GOT3 (cell line): ENCODE results near the gene DOK7.

ENCODE experiments used
- DNase-seq: peaks from one replicate; lab custom pipeline; 2025; ENCODE audit warnings: mixed read lengths; lab: John Stamatoyannopoulos, UW

DOK7 gene

DNA sequence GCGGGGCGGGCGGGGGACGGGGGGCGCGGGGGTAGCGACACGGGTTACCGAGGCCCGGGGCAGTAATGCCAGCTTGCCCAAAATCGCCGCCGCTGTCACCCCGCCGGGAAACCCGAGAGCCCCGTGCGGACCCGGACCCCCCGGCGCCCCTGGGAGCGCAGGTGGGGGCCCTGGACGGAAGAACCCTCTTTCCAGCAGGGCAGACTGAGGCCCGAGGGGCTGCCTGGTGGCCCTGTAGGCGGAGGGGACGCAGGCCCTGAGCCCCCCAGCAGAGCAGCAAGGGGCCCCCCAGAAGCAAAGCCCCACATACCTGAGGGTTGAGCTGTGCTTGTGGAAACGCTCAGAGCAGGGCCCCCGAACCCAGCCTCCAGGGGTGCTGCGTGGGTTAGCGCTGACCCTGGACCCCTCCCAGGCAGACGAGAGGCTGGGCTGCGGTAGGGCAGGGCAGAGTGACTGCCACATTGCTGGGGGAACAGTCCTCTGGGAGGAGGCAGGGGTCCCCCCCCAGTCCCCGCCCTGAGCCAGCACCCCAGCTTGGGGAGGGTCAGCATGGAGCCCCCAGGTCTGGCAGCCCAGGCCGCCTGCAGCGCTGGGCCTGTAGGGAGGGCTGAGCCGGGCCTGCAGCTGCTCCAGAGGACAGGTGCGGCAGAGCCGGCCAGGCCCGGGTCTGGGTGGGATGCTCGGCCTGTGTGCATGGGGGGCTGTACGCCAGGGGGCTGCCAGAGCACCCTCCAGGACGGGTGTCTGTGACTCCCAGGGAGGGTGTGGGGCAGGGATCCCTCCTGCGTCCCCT is 646 bp downstream of the DOK7 start:
- DNase-seq: no peak

DNA sequence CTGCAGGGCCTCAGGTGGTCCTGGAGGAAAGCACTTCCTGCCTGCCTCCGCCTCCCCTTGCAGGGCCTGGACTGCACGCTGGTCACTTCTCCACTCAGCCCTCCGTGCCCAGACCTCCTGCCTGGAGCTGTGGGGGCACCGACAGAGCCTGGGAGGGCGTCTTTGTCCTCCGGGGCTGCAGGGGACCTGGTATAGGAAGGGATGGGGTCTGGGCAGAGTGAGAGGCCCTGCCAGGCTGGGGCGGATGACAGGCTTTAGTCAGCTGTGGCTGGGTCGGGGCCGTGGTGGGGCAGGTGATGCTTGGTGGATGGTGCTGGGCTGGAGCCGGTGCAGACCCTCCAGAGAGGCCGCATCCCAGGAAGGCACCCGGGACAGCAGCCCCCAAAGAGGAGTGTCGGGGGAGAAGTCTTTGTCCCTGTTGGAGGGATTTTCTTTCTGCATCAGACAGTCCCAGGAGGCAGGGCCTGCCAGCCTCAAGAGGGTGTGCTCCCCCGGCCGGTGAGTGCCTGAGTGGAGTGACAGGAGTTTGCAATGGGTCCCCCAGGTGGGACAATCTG is 1.3 kb downstream of the DOK7 start:
- DNase-seq: no peak

DNA sequence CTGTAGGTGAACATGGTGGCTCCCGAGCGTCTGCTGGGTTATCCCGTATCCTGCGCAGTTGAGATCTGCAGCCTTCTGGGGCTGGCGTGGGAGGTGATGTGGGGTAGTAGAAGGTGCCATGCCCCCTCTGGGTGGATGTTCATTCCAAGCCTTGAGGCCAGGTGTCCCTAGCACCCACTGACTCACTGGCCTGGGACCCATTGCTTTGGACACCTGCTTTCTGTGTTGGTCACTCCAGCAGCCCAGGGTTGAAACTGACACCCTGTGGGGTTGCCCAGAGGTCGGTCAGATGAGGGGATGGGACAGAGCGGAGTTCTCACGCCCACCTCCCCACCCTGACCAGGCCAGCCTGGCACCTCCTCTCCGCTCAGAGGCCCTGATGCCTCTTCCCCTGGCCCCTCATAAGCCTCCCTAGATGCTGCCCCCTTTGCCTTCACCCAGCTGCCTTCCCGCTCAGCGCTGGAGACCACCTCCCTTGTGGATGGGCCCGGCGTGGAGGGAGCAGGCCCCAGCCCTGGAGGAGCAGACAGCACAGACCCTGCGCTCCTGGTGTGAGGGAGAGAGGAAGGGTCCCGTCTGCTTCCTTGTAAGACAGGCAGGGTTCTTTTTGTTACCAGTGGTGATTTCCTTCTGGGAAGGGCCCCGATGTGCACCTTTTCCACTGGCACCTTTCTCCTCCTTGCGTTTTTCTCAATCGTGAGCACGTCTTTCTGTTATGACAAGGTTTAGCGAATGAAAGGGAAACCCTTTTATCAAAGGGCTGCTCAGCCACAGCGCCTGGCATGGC is 2.0 kb downstream of the DOK7 start:
- DNase-seq: no peak

DNA sequence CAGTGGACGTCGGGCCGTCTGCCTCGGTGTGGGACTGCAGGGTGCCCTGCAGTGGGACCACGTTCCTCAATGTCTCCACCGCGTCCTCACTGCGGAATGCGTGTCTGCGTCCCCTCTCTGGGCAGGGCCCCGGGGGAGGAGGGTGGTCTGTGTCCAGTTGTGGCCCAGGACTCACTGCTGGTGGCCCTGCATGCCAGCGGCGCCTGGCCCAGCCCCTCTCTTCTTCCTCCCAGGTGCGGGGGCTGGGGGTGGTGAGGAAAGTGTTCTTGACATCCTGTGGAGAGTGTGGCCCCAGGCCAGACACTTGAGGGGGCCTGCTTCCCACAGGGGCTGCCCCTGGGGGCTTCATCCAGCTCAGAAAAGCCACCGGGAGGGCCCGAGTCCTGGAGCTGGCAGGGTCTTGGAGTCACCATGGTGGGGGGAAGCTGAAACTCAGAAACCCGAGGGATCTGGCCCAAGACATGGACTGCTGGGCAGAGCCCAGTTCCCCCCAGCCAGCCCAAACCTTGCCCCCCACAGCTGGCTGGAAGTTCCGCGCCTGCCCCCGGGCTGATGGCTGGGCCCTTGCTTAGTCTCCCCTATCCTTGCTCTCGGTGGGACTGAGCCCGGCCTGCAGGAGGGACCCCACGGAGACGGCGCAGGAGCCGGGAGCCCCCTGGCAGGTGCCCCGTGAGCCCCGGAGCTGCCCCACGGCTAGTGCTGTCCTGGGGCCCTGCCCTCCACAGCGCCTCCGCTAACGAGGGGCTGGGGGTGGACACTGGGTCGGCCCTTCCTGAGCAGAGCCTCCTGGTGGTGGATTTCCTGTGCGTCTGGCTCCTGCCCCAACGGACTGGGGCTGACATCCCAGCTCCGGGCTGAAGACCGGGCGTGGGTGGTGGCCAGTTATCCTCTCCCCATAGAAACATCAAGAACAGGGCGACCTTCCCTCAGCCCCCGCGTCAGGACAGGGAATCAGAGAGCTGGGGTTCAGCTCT is 2.9 kb downstream of the DOK7 start:
- no peak for DNase-seq

DNA sequence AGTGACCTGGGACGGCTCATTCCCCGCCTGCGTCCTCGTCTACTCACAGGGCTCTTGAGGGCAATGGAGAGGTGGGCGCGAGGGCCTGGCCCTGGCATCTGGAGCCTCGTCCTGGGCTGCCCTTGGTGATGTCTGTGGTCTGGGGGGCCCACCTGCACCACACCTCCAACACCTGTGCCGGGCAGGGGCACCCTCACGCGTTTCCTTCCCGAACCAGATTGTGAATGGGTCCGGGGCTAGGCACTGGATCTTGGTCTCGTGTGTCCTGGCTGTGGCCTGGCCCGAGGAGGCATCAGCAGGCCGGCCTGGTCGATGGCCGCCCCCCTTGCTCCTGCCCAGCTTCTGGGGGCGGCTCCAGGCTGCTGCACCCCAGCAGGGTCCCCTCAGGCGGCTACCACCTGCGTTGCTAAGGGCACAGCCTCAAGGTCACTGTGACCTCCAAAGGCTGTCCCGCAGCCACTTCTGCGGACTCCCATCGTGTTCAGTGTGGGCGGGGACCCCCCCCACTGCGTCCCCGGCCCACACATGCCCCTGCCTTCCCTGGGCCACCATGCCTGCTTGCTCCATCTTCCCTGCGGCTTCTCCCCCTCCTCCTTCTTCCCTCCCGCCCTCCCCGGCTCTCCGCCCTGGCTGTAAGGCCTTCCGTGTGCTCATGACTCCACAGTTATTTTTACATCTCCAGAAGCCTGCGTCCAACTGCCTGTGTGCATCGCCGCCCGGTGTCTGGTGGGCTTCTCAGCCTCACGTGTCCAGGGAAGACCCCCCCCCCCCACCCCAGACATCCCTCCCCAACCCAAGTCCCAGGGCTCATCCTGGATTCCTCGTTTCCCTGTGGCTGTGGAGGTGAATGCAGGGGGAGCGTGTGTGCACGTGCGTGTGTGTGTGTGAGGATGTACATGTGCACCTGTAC is 3.8 kb downstream of the DOK7 start:
- no peak for DNase-seq

DNA sequence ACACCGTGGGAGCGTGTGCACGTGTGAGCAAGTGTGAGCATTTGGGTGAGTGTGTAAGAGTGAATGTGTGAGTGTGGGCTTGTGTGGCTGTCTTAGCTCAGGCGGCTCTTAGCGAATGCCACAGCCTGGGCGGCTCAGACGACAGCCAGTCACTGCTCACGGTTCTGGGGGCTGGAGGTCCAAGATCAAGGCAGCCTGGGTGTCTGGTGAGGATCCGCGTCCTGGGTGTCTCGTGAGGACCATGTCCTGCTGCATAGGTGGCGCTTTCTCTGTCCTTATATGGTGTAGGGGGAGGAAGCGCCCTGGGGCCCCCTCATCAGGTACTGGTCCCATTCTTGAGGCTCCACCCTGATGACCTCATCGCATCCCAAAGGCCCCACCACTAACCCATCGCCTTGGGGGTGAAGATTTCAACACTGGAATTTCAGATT is 4.5 kb downstream of the DOK7 start:
- no peak for DNase-seq

DNA sequence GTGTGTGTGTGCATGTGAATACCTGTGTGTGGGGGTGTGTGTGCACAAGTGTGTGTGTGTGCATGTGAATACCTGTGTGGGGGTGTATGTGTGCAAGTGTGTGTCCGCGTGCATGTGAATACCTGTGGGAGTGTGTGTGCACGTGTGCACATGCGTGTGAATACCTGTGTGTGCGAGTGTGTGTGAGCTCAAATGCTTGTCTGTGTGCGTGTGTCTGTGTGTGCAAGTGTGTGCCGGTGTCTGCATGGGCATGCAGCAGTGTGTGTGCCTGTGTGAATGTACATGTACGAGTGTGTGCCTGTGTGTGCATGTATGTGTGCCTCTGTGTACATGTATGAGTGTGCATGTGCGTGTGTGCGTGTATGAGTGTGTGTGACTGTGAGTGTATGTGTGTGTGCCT is 5.0 kb downstream of the DOK7 start:
- no peak for DNase-seq

DNA sequence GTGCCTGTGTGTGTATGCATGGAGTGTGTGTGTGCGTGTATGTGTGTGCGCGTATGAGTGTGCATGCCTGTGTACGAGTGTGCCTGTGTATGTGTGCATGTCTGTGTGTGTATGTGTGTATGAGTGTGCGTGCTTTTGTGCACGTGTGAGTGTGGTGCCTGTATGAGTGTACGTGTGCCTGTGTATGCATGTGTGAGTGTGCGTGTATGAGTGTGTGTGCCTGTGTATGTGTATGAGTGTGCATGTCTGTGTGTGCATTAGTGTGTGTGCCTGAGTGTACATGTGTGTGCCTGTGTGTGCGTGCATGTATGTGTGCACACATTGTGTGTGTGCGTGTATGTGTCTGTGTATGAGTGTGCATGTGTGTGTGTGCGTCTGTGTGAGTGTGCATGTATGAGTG is 5.7 kb downstream of the DOK7 start:
- DNase-seq: no peak

DNA sequence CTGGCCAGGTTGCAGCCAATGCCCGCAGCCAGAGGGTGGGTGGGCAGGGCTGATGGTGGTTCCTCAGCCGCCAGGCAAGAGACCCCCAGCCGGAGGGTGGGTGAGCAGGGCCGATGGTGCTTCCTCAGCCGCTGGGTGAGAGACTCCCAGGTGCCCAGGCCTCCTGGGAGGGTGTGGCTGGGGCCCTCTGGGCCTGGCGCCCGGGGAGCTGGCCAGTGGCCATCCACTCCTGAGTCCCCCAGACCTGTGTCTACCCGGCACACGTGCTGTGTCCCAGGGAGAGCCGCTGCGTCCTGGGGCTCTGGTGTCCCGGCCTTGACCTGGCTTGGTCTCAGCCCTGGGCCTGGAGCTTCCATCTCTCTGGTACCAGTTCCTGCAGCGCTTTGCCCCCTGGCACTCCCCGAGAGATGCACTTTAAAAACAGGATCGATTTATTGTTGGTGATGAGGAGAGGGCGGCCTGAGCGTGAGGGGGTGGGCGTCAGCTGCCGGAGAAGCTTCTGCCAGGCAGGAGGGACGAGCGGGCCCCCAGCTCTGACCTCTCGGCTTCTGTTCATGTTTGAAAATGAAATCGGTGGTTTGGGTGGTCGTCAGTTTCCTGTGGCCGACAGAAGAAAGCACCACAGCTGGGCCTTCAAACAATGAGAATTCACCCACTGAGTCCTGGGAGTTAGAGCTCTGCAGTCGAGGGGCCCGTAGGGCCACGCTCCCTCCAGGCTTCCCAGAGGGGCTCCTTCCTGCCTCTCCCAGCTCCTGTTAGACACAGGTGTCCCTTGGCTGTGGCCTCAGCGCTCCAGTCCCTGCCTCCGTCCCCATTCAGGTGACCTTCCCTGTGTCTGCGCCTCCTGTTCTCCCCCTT is 6.5 kb downstream of the DOK7 start:
- DNase-seq: no peak

DNA sequence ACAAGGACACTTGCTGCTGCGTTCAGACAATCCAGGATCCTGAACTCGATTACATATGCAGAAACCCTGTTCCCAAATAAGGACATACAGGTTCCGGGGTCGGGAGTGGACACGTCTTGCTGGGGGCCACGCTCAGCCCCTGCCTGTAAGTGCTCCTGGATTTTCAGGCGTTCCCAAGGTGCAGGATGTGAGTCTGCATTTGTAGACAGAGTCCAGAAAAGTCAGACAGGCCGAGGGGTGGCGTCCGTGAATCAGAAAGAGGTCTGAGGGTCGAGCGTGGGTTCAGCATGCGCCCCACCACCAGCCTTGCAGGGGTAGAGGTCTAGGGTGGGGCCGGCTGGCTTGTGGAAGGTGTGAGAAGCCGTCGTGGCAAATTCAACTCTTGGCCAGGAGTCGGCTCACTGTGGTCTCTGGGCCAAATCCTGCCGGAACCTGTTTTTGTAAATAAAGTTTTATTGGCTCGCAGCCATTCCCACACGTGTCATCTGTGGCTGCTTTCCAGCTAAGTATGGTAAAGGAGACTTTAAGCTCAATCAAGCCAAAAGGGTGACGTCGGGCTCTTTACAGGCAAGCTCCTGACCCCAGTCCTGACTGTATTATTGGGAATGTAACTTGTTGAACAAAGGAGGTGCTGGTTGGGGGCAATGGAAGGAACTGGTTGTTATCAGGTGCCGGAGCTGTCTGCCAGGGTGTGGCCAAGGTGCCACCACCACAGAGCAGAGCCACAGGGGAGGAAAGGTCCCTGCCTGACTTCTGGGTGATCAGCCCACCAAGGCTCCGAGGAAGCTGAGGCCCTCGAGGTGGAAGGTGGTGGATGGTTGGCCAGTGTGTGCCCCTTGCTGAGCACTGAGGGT is 7.4 kb downstream of the DOK7 start:
- no peak for DNase-seq

DNA sequence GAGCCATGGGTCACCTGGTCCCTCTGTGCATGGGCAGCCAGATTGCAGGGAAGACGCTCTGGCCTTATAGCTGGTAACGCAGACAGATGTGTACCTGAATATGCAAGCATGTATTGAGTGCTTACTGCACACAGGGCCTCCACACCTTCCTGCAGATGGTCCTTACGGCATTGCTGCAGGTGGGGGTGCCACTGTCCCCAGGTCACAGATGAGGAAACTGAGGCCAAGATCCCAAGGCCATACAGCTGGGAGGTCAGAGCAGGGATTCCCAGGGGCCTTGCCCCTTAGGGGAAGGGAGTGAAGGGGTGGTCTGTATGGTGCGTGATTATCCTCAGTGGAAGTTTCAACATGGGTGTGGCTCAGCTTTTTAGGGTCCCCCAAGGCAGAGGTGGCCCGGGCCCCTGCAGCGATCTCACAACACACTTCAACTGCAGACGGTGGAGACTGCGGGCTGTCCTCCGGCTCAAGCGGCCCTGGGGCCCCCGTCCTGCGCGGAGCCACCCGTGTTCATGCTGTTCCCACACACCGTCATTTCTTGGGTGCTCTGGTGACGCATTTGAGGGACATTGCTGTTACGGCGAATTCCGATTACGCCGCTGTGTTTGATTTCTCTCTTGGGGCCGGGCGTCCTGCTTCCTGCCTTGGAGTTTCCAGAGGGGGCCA is 8.1 kb downstream of the DOK7 start:
- DNase-seq: no peak

DNA sequence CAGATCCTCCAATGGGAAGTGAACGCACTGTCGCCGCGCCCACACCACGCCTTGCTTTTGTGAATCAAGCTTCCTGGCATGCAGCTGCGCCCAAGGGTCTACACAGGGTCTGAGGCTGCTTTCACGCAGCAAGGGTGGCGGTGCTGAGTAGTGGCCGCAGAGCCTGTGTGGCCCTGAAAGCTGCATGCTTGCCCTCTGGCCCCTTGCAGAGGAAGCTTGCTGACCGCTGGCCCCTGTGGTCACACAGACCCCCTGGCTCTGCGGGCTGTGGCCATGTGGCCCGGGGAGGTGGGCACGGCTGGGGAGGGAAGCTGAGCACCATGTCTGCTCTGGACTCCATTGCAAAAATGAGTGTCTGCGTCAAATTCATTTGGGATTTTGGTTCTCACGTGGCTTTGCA is 8.8 kb downstream of the DOK7 start:
- no peak for DNase-seq

DNA sequence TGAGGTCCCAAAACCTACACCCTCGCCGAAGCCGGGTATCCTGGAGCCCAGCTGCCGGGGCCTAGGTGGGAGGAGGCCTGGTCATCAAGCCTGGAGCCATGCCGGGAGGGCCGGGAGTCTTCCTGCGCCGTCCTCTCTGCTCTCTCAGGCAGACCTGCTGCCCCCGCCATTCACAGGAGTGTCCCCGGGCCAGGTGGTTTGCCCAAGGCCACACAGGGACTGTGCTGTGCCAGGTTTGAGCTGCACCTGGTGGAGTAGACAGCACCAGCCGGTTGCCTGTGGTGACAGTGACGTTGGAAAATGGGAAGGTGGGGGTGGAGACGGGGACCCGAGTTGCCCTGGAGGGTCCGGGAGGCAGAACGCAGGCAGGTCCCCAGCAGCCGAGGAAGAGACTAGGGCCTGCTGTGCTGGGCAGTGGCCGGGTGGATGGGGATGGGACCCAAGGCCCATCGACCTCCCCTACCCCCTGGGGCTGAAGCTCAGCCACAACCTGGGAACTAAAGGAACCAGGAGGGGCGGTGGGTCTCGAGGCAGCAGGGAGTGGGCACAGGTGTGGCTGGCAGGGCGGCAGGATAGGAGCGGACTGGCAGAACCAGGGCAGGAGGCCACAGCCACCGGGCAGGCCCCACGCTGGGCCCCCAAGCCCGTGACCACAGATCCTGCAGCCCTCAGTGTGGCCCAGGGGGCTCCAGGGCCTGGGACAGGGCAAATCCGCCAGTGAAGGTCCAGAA is 9.5 kb downstream of the DOK7 start:
- no peak for DNase-seq

DNA sequence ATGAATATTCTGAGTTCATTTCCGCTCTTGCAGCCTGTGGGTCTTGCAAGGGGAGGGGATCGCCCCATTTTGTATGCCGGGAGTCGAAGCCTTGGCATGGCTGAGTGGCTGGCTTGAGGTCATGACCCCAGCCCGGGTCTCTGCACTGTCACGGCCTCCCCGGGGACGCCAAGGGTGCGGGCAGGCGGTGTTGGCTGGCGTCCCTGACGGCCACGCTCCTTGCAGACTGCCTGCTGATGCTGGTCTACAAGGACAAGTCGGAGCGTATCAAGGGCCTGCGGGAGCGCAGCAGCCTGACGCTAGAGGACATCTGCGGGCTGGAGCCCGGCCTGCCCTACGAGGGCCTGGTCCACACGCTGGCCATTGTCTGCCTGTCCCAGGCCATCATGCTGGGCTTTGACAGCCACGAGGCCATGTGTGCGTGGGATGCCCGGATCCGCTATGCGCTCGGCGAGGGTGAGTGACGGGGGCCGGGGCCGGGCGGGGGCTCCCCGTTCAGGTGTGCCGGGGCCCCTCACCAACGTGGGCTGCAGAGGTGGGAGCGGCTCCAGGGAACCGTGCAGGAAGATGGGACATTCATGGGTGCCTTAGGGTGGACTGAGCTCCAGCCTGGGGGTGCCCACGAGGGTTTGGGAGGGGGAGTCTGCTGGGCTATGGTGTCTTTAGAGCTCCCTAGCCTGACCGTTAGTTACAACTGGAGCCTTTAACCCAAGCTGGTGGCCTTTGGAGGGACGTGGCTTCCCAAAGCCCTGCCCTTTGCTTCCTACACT is 10.3 kb downstream of the DOK7 start:
- no peak for DNase-seq

DNA sequence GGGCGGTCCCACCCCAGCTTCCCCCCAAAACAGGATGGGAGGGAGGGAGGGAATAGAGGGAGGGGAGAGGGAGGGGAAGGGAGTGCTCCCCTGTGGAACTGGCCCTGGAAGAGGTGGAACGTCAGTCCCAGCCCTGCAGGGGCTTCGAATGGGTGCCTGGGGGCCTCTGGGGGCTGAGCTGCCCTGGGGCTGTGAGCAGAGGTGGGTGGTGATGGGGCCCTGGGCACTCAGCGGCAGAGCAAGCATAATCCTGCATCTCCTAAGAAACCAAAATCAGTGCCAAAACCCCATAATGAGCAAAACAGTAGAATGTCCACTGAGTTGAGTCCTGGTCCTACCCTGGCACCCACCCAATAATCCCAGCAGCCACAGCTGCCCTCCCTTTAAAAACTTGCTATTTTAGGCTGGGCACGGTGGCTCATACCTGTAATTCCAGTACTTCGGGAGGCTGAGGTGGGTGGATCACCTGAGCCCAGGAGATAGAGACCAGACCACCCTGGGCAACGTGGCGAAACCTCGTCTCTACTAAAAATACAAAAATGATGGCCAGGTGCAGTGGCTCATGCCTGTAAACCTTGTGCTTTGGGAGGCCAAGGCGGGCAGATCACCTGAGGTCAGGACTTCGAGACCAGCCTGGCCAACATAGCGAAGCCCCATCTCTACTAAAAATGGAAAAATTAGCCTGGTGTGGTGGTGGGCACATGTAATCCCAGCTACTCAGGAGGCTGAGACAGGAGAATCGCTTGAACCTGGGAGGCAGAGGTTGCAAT is 11.1 kb downstream of the DOK7 start:
- no peak for DNase-seq

DNA sequence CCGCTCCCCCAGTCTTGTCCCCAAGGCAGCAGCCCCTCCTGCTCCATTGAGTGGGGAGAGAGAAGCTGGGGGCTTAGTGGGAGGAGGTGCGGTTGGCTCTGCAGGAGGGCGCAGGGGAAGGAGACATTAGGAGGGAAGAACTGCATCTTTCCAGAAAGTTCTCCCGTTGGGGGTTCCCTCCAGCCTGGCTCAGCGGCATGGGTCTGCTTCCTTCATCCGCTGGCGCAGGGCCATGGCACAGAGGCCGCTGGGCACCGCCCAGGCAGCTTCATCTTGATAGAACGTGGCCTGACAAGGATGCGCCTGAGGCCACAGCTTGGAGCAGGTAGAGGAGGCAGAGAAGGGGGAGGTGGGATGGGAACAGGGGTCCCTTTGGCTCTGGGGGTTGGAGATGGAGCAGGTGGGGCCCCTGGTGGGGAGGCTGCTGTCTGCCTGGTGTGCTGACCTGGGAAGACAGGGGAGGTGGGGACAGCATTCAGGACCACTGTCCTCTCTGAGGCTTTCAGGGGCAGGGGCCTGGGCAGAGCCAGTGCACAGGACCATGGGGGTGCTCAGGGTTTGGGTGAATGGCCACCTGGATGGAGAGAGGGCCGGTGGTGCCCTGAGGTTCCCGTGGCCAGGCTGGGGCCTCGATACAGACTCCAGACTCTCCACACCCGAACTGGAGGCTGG is 12.1 kb downstream of the DOK7 start:
- DNase-seq: no peak
